Measurements from ENCODE around the gene CITED4. TPM values are rescaled to one million over a fixed set of nuclear protein-coding genes. Genes with fewer than 3 reads are reported as not detected.

CITED4 gene
- total and polyA plus RNA-seq, 3 donors from 2014 or later: 20.1 to 124 (median 79.0) TPM

- no peak for DNase-seq
- no peak for TF ChIP-seq POLR2A (IDR thresholded peaks at IDR 0.05)
- TF ChIP-seq, protein P1, sequence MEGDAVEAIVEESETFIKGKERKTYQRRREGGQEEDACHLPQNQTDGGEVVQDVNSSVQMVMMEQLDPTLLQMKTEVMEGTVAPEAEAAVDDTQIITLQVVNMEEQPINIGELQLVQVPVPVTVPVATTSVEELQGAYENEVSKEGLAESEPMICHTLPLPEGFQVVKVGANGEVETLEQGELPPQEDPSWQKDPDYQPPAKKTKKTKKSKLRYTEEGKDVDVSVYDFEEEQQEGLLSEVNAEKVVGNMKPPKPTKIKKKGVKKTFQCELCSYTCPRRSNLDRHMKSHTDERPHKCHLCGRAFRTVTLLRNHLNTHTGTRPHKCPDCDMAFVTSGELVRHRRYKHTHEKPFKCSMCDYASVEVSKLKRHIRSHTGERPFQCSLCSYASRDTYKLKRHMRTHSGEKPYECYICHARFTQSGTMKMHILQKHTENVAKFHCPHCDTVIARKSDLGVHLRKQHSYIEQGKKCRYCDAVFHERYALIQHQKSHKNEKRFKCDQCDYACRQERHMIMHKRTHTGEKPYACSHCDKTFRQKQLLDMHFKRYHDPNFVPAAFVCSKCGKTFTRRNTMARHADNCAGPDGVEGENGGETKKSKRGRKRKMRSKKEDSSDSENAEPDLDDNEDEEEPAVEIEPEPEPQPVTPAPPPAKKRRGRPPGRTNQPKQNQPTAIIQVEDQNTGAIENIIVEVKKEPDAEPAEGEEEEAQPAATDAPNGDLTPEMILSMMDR (IDR thresholded peaks at IDR 0.05): no peak
- Histone ChIP-seq H3K4me3 (no peak overlapping the region), H3K27me3 (no peaks in the 10 kb centered on the region), H3K4me1 (peaks cover 5% of the 10 kb centered on the region), H3K27ac (no peak overlapping the region), H3K36me3 (ENCODE audit: low read depth, missing control alignments) (no peaks in the 10 kb centered on the region), H3K9me3 (no peaks in the 10 kb centered on the region)
- WGBS, 2 donors: 73 to 74% methylated on average over 9 of the region's 9 CpGs
- intact Hi-C loops (cut with DNase I; ENCODE audit: low total_unique reads): no loop called here
Observed at GRCh38 chr1:40815420-40815819, 46.7 kb downstream of the CITED4 start.

Other genes starting within 250 kb of the CITED4 start
- 1 to 10 TPM; 4.6 to 9.4 TPM for gene RIMS3, start 196.7 kb downstream of the CITED4 start, total RNA-seq
- gene RIMS3, start 196.7 kb downstream of the CITED4 start, polyA plus RNA-seq (ENCODE audit: insufficient read depth, low read depth, low replicate concordance): 8.3 TPM
- gene NFYC, start 170.7 kb downstream of the CITED4 start, total RNA-seq: 10 to 100 TPM; 69.1 to 83.9 TPM
- 70.0 TPM for gene NFYC, start 170.7 kb downstream of the CITED4 start, polyA plus RNA-seq (ENCODE audit: insufficient read depth, low read depth, low replicate concordance)
- gene KCNQ4, start 78.6 kb downstream of the CITED4 start, total RNA-seq: 1 to 10 TPM; 1.4 to 2.4 TPM
- gene KCNQ4, start 78.6 kb downstream of the CITED4 start, polyA plus RNA-seq (ENCODE audit: insufficient read depth, low read depth, low replicate concordance): 2.3 TPM
- gene CTPS1, start 117.3 kb upstream of the CITED4 start, total RNA-seq: 10 to 100 TPM; 55.9 to 66.1 TPM
- gene CTPS1, start 117.3 kb upstream of the CITED4 start, polyA plus RNA-seq (ENCODE audit: insufficient read depth, low read depth, low replicate concordance): 41.2 TPM
- gene SLFNL1, start 159.4 kb upstream of the CITED4 start, total RNA-seq: 10 to 100 TPM; 23.4 to 96.8 TPM
- gene SLFNL1, start 159.4 kb upstream of the CITED4 start, polyA plus RNA-seq (ENCODE audit: insufficient read depth, low read depth, low replicate concordance): 85.4 TPM

All from testis (tissue), 3 donors.